ENCODE data around the gene TTC33.
"Not testable (repeated sequence)": the region's sequence is repeated elsewhere in the genome, so short reads cannot be mapped to it uniquely, and the experiment has no call there.

Gene TTC33

DNA sequence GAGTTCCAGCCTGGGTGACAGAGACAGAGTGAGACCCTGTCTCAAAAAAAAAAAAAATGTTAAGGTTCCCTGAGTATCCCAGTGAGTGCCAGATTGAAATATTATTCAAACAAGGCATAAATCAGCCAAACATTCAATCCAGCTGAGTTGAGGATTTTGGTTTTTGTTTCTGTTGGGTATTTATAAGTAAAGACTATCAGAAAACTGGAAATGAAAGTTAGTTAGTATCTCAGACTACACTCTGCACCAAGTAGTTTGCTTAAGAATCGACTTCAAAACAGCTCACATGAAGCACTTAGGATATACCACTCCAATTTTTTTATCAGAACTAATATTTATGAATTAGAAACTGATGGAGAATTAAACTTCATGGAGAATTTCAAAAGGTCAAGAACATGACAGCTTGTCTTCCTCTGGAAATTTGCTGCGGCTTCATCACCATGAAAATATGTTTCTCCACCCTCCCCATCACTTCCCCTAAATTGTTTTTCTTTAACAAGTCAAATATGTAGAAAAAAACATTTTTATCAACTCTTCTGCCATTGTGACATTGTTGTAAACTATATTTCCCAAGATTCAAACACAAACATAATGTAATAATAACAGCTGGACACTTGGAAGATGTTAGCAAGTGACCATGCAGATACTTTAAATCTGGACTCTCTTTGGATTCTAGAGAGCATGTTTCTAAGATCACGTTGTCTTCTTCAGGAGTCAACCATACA is 186.1 kb downstream of the TTC33 start:
- DNase-seq (ENCODE audit: low spot score) = no peak

DNA sequence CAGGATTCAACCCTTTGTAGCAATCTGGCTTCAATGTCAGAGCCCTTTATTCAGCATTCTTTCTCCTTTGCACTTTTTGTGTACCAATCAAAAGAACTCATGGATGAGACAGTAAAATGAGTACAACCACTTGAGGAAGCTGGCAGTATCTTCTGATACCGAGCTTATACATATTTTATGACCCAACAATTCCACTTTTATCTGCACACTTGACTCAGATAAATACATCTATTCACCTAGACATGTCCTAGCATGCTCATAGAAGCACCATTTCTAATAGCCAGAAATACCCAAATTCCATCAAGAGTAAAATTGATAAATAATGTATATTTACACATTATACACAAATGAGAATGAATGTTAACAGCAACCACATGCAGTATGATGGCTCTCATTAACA is 187.2 kb downstream of the TTC33 start:
- DNase-seq (ENCODE audit: low spot score) = no peak

DNA sequence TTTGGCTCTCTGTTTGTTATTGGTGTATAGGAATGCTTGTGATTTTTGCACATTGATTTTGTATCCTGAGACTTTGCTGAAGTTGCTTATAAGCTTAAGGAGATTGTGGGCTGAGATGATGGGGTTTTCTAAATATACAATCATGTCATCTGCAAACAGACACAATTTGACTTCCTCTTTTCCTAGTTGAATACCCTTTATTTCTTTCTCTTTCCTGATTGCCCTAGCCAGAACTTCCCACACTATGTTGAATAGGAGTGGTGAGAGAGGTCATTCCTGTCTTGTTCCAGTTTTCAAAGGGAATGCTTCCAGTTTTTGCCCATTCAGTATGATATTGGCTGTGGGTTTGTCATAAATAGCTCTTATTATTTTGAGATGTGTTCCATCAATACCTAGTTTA is 192.6 kb downstream of the TTC33 start:
- not testable (repeated sequence) for DNase-seq (ENCODE audit: low spot score)

DNA sequence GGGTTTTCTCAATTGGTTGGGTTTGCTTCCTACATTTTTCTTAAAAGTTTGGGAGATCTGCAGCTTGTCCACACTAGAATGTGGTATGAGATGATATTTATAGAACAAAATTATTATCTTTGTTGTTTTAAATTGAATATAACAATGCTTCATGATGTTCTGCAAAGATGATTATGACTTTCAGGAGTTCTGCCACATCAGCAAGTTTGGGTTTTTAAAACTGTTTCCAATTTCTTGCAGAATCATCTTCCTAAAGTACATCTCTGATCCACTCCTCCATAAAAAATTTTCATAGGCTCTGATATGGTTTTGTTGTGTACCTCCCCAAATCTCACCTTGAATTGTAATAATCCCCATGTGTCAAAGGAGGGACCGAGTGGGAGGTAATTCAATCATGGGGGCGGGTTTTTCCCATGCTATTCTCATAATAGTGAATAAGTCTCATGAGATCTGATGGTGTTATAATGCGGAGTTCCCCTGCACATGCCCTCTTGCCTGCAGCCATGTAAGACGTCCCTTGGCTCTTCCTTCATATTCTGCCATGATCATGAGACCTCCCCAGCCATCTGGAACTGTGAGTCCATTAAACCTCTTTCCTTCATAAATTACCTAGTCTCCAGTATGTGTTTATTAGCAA is 195.2 kb downstream of the TTC33 start:
- no peak for DNase-seq (ENCODE audit: low spot score)

DNA sequence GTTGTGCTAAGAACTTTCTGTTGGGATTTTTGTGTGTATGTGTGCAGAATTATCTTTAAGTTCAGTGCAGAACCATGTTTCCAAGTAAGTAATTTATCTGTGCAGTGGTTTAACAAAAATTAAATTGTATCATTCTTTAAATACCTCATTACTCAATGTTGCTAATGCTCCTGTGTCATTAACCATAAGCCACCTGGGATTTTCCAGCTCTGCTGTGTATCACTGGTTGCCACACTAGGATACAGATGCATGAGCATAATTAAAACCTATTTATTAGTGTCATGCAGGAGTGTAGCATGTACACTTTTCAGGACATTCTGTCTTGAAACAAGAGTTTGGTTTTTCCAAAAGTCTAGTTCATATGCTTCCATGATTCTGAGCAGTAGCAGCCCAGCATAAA is 196.5 kb downstream of the TTC33 start:
- DNase-seq (ENCODE audit: low spot score) = no peak

DNA sequence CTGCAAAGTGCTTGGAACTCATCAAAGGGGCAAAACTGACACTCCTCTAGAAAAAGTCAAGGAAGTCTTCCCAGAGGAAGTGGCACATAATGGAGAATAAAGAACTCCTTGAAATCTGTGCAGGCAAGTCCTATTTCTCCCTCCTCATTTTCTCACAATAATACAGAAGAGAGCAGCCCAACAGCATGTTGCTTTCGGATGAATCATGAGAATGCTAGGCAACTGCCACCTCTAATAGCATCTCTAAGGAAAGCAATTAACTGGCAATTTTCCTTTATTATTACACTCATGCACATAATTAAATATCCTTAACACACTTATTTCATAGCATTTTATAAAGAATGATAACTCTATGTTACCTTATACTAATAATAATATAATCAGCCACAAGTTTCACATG is 198.3 kb downstream of the TTC33 start:
- DNase-seq (ENCODE audit: low spot score) = no peak

DNA sequence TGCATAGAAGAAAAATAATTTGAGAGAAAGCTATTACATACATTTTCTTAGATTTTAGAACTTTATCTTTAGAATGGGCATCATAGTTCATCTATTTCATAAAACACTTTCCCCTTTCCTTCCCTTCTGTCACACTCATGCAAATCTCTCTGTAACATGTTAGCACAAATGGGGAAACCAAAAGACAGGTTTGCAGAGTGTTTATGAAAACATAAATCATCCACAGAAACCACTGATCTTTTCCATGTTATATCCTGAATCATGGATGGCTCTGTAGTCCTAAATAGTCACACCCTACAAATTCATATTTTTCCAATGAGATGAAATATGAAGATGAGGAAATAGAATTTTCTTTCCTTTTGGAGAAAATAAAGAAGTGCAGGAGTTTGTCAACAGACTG is 198.9 kb downstream of the TTC33 start:
- DNase-seq (ENCODE audit: low spot score) = no peak

DNA sequence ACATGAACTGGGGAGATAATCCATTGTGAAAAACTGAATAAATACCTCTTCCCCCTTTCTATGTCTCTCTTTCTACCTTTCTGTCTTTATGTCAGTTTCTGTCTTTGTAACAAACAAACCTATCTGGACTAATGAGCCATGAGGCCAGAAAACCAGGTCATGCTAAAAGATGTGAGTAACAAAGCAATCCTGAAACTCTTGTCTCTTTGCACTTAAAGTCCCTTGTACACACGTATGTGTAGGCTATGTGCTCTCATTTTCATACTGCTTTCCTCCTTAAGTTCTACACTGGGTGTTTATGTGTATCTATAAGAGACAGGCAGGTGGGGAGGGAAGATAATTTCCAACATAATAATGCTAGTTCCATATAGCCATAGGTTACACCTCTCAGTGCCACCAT is 199.9 kb downstream of the TTC33 start:
- DNase-seq (ENCODE audit: low spot score) = no peak

DNA sequence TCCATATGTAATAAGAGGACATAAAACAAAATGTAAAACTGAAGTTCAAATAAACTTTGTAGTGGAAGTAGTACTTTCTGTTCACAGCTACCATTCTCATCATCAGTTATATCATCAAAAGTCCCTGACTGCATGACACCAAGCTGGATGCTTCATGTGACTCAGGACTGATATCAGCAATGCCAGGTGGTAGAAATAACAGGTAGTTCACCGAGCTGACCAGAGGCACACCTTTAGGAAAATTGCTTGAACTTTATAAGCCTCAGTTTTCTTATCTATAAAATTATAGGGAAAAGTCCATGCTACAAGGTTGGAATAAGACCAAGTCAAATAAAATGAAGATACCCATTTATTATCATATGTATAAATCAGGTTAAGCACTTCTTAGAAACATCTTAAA is 200.9 kb downstream of the TTC33 start:
- no peak for DNase-seq (ENCODE audit: low spot score)

DNA sequence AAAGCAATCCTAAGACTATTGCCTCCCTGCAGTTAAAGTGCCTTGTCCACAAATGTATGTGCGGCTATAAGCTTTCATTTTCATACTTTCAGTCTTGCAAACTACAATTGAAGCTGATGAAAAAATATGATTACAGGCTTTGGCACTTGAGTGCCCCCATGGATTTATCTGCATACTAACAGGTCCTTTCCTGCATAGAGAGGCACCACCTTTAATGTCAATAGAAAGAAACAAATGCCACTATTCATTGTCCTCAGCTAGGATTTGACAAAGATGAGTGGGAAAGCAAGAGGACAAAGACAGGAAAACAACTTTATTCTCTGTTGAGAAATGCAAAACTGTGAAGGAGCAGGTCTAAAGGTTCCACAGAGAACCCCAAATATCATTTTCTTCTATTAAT is 201.7 kb downstream of the TTC33 start:
- no peak for DNase-seq (ENCODE audit: low spot score)

DNA sequence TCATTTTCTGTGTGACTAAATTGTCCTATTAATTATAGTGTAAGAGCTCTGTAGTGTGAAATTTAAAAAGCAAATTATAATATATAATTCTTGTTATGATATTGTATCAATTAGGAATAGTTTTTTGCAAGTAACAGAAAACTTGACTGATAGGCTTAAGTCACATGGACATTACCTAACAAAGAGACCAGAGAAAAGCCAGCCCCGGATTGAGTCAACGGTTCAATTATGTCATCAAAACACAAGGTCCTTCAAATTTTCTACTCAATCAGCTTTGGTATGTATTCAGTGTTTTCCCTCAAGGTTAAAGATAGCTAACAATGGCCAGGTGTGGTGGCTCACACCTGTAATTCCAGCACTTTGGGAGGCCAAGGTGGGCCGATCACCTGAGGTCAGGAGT is 202.8 kb downstream of the TTC33 start:
- DNase-seq (ENCODE audit: low spot score) = no peak

DNA sequence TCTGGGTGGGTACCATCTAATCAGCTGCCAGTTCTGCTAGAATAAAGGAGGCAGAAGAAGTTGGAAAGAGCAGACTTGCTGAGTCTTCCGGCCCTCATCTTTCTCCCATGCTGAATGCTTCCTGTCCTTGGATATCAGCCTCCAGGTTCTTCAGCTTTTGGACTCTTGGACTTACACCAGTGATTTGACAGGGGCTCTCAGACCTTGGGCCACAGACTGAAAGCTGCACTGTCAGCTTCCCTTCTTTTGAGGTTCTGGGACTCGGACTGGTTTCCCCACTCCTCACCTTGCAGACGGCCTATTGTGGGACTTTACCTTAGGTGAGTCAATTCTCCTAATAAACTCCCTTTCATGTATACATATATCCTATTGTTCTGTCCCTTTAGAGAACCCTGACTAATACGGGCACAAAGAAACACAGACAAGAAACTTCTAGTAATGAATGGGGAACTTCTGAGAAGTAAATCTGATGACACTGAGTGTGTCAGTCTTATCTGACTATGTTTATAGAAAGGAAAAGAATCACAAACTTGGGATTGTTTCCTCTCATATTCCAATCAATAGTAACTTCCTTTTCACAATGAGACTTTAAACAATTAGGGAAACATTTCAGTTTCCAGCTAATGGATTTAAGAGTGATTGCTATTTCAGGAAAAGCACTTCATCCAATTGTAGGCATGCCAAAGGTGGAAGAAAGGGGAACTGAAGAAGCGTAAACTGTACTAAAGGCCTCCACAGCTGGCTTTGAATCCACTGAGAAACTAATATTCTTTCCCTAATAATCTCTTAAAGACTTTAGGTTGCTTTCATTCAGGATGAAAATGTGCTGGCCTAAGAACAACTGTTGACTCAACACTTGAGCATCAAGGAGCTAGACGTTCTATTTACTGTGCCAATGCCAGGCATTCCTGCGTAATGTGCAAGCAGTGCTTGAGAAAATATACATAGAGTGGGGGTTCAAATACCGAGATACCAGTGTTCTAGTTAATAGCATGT is 204.0 kb downstream of the TTC33 start:
- peak; percentile 78 for DNase-seq (ENCODE audit: low spot score)

DNA sequence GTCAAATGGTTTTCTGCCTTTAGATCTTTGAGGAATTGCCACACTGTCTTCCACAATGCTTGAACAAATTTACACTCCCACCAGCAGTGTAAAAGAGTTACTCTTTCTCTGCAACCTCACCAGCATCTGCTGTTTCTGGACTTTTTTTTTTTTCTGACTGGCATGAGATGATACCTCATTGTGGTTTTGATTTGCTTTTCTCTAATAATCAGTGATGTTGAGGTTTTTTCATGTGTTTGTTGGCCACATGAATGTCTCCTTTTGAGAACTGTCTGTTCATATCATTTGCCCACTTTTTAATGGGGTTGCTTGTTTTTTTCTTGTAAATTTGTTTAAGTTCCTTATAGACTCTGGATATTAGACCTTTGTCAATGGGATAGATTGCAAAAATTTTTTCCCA is 205.3 kb downstream of the TTC33 start:
- no peak for DNase-seq (ENCODE audit: low spot score)

DNA sequence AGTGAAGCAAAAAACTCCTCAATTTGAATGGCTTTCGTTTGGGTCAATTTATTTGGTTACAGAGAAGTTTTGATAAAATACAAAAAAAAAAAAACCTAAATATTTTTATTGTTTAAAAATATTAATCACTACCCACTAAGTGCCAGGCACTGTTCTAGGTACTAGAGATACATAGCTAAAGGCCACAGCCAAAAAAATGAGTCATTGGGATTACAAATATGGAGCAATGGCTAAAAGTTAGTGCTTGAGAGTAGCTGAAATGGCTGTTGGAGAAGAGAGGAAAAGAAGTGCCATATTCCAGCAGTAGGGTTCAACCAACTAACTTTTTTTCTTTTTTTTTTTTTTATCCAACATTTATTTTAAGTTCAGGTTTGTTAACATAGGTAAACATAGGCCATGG is 206.1 kb downstream of the TTC33 start:
- DNase-seq (ENCODE audit: low spot score) = no peak

DNA sequence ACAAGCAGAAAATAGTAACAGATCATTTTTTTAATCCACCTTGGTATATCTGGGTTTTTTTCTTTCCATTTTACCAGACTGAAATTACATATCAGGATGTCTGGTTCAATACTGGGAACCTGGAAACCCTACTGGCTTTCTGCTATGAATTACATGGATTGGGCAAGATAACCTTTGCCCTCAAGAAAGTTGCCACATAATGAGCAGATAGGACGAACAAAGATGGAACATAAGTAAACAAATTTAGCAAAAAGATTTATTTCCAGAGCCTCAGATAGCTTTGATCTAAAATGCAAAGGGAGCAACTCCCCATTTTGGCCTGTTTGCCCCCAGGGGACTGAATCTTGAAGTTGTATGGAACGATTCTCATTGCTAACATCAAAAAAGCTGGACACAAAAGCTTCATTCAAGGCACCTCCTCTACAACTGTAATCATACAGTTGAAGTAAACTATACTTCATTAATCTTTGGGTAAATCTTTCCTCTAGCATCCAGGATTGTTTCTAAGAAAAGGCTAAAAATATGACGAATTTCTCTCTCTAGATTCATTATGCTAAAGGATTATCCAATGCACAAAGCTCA is 207.7 kb downstream of the TTC33 start:
- no peak for DNase-seq (ENCODE audit: low spot score)

DNA sequence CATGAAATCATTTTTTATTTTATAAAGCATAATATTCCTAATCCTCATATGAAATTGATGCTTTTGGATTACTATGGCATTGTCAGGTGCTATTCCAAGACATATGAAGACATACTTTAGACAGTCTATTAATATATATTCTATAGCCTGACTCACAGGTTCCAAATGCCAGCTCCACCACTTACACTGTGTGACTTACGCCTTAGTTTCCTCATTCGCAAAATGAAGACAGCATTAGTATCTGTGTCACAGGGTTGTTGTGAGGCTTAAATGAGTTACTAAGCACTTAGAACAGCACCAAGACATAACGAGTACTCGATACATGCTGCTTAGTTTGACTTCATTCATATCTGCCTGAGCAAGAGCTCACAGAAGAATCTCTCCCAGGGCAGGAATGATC is 208.2 kb downstream of the TTC33 start:
- DNase-seq (ENCODE audit: low spot score) = no peak

DNA sequence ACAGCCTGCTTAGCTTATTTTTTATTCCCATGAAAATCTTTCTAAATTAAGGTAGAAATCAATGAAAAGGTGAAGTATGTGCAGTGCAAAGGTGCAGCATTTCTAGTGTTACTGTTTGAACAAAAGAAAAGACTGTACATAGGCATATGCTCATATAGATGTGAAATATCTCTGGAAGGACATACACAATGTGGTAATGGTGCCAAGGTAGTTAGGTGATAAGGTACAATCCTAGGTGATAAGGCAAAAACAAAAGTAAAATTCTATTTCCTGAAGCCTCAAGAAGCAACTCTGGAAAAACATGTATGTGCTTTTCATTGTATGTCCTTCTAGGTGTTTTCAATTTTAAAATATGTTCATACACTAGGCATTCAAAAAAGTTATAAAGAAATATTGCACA is 215.5 kb downstream of the TTC33 start:
- DNase-seq (ENCODE audit: low spot score) = no peak

DNA sequence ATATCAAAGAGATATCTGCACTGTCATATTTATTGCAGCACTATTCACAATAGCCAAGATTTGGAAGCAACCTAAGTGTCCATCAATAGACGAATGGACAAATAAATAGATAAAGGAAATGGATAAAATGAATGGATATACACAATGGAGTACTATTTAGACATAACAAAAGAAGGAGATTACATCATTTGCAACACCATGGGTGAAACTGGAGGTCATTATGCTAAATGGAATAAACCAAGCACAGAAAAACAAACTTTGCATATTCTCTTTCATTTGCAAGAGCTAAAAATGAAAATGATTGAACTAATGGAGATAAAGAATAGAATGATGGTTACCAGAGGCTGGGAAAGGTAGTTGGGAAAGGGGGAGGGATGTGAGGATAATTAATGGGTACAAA is 231.1 kb downstream of the TTC33 start:
- no peak for DNase-seq (ENCODE audit: low spot score)

DNA sequence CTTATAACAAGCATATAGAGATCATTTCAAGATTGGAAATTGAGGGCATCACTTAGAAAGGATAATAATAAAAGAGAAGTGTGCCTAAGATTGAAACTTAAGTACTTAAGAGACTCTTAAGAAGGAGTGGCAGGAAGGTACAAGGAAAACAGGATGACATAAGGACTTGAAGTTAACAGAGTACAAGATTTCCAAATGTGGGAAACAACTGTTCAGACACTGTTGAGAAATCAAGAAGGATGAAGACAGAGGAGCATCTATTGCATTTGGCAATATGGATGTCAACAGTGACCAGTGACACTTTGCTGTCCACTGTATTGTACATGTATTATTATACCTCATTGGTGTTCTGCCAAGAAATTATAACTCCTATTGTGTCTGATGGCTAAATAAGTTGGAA is 233.8 kb downstream of the TTC33 start:
- DNase-seq (ENCODE audit: low spot score) = no peak

DNA sequence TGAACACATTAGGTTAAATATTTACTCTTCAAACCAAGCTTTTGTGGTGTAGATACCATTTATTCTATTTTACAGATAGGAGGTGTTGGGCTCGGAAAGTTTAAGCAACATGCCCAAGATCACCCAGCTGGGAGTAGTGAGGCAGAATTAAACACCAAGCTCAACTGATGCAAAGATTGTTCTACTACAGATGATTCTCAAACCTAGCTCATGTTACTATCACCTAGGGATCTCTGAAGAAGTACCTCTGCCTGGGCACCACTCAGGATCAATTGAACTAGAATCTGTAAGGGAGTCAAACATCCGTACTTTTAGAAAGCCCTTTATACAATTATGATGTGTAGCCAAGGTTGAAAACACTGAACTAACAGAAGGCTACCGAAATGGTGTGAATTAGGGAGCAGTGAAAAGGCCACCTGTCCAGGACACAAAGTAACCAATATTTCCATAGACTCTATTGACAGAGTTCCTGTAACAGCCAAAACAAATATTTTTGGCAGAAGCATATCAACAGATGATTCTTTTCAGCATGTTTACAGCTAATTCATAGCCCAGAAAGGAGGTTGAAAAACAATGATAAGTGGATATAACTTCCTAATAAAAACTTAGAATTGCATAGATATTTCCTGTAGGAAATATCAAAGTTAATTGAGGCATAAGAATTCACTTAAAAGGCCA is 234.5 kb downstream of the TTC33 start:
- no peak for DNase-seq (ENCODE audit: low spot score)

DNA sequence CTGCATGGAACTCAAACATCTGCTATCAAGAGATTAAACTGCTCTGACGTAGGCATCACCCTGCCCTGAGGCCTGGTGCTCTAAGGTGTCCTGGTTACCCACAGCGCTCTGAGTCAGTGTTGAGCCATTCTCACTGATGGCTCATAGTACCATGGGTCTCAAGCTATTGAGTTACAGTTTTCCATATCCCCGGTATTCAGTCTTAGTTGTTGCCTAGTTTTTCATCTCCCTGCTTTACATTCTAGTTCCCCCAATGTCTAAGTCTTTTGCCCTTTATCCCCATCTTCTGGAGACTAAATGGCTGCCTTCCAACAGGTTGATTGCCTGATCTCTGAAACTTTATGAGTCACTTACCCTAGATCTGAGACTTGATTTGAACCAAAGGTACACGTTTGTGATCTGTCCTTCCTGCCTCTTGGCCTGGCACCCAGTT is 237.3 kb downstream of the TTC33 start:
- DNase-seq (ENCODE audit: low spot score) = peak; percentile 61

DNA sequence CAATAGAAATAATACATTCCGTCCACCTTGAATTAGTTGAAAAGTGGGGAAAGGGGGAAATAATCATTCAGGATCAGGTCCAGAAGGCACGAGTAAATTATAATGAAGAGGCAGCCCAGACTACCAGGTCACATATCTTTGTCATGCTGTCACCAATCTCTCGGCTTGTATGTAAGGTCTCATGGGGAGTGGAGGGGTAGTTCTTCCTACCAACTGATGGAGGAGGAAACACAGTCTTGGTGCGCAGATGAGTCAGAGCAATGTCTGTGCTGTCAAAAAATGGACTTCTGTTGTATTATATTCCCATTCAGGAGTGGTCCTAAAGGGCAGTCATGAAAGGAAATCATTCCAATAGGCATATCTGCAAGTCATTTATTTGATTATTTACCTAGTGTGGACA is 240.3 kb downstream of the TTC33 start:
- no peak for DNase-seq (ENCODE audit: low spot score)

Data from kidney tubule cell (primary cell).